SK-N-SH (cell line): Measurements from ENCODE around the gene IRAK3. TPM values are rescaled to one million over a fixed set of nuclear protein-coding genes. Genes with fewer than 3 reads are reported as not detected.

ENCODE experiments used
- CTCF ChIA-PET: fragments of 300-600, 350-600 bp; formaldehyde crosslinking; extraction: SDS; loops from one replicate; lab custom pipeline; 2021; lab: Yijun Ruan, JAX
- POLR2A ChIA-PET: fragments of 350-600 bp; sonication (Branson Sonifier 250); formaldehyde crosslinking; extraction: SDS; loops from one replicate; lab custom pipeline; 2020; ENCODE audit warnings: antibody characterized with exemption, inconsistent platforms; lab: Yijun Ruan, JAX
- DNase-seq: peaks from one replicate; pipeline ENCODE4 v3.0.0; 2012
- H2AFZ ChIP-seq: fragments of 200-600 bp; sonication (generic); 2 replicates; pipeline ENCODE4 v1.8.1; 2016; ENCODE audit warnings: antibody characterized with exemption, mild to moderate bottlenecking, low read depth
- H3F3A ChIP-seq: fragments of 200-600 bp; sonication (generic); replicated peaks from 2 replicates; pipeline ENCODE3; 2016; ENCODE audit warnings: antibody characterized with exemption, mild to moderate bottlenecking; ENCODE audit not compliant: insufficient read depth
- H3K27ac ChIP-seq, 2 experiments: fragments of 200-500 bp in 1 of 2; fragments of 200-600 bp in 1 of 2; sonication (Bioruptor generic) in 1 of 2; sonication (generic), shearing (Covaris generic) in 1 of 2; 2 replicates each; pipeline versions ENCODE4 v1.5.1 to v1.6.1; 2014 to 2016; ENCODE audit warnings: low read depth in 2 of 2, inconsistent platforms in 1 of 2, low read length in 1 of 2, mild to moderate bottlenecking in 1 of 2, mixed read lengths in 1 of 2
- H3K27me3 ChIP-seq: fragments of 200-600 bp; sonication (generic), shearing (Covaris generic); 2 replicates; pipeline ENCODE4 v1.6.1; 2016; ENCODE audit warnings: mixed run types; ENCODE audit not compliant: insufficient read depth
- H3K36me3 ChIP-seq, 2 experiments: fragments of 200-500 bp in 1 of 2; fragments of 200-600 bp in 1 of 2; sonication (Bioruptor generic) in 1 of 2; sonication (generic) in 1 of 2; replicated peaks in 1 of 2; 2 replicates each; pipeline versions ENCODE3 to v1.5.1; 2014 to 2016; ENCODE audit warnings: low read length in 1 of 2, mild to moderate bottlenecking in 1 of 2; ENCODE audit not compliant: insufficient read depth in 2 of 2, control insufficient read depth in 1 of 2
- H3K4me1 ChIP-seq, 2 experiments: fragments of 200-500 bp in 1 of 2; fragments of 200-600 bp in 1 of 2; sonication (Bioruptor generic) in 1 of 2; sonication (generic), shearing (Covaris generic) in 1 of 2; 2 replicates each; pipeline versions ENCODE4 v1.5.1 to v1.6.1; 2014 to 2016; ENCODE audit warnings: low read depth in 1 of 2, low read length in 1 of 2, mixed run types in 1 of 2; ENCODE audit not compliant: insufficient read depth in 2 of 2, control insufficient read depth in 1 of 2
- H3K4me2 ChIP-seq: fragments of 200-600 bp; sonication (generic), shearing (Covaris generic); 2 replicates; pipeline ENCODE4 v1.6.1; 2017; ENCODE audit warnings: mixed run types
- H3K4me3 ChIP-seq, 2 experiments: fragments of 200-500 bp in 1 of 2; fragments of 200-600 bp in 1 of 2; sonication (Bioruptor generic) in 1 of 2; sonication (generic), shearing (Covaris generic) in 1 of 2; 2 replicates each; pipeline versions ENCODE4 v1.5.1 to v1.8.1; 2014 to 2016; ENCODE audit warnings: low read depth in 2 of 2, inconsistent platforms in 1 of 2, low read length in 1 of 2, mild to moderate bottlenecking in 1 of 2, mixed read lengths in 1 of 2, moderate library complexity in 1 of 2
- H3K79me2 ChIP-seq: fragments of 200-600 bp; sonication (generic); 2 replicates; pipeline ENCODE4 v1.8.1; 2017; ENCODE audit warnings: mild to moderate bottlenecking; ENCODE audit not compliant: insufficient read depth
- H3K9ac ChIP-seq: fragments of 200-600 bp; sonication (generic); 2 replicates; pipeline ENCODE4 v1.6.1; 2017; ENCODE audit warnings: mixed run types
- H3K9me2 ChIP-seq: fragments of 200-600 bp; sonication (generic); 2 replicates; pipeline ENCODE4 v1.6.1; 2017; ENCODE audit warnings: mixed run types
- H3K9me3 ChIP-seq: fragments of 200-600 bp; sonication (generic); 2 replicates; pipeline ENCODE4 v1.6.1; 2017; ENCODE audit warnings: mixed run types, mild to moderate bottlenecking, moderate library complexity
- H4K20me1 ChIP-seq: fragments of 200-600 bp; sonication (generic); 2 replicates; pipeline ENCODE4 v1.6.1; 2017; ENCODE audit warnings: mild to moderate bottlenecking, mixed run types; ENCODE audit not compliant: insufficient read depth
- ELF1 ChIP-seq: IDR thresholded peaks from 2 replicates; pipeline ENCODE4 v1.4.0; 2012
- EZH2phosphoT487 ChIP-seq: fragments of 200-600 bp; sonication (generic); IDR thresholded peaks from 2 replicates; pipeline ENCODE4 v1.6.1; 2017; ENCODE audit warnings: low read depth, mixed run types, mild to moderate bottlenecking, antibody characterized with exemption, moderate library complexity, borderline replicate concordance
- GABPA ChIP-seq: IDR thresholded peaks from 2 replicates; pipeline ENCODE4 v1.4.0; 2012; ENCODE audit warnings: low read depth, mild to moderate bottlenecking
- GATA2 ChIP-seq: sonication (generic); formaldehyde crosslinking; IDR thresholded peaks from 2 replicates; pipeline ENCODE4 v1.5.0; 2020; ENCODE audit warnings: mild to moderate bottlenecking, missing genetic modification reagents
- MXI1 ChIP-seq: IDR thresholded peaks from 2 replicates; pipeline ENCODE4 v1.6.1; 2012; ENCODE audit warnings: mild to moderate bottlenecking, low read depth, low read length, improper control_type of control experiment
- POLR2AphosphoS5 ChIP-seq: IDR thresholded peaks from 2 replicates; pipeline ENCODE4 v1.6.1; 2012; ENCODE audit warnings: low read depth, low read length
- RFX5 ChIP-seq: IDR thresholded peaks from 2 replicates; pipeline ENCODE4 v1.6.1; 2012; ENCODE audit warnings: mild to moderate bottlenecking, improper control_type of control experiment, low read length
- SIN3A ChIP-seq: IDR thresholded peaks from 2 replicates; pipeline ENCODE4 v1.6.1; 2012; ENCODE audit warnings: low read depth, mild to moderate bottlenecking, low read length, moderate library complexity, borderline replicate concordance
- TCF12 ChIP-seq: IDR thresholded peaks from 2 replicates; pipeline ENCODE4 v1.4.0; 2012
- TEAD4 ChIP-seq: IDR thresholded peaks from 2 replicates; pipeline ENCODE4 v1.4.0; 2012; ENCODE audit warnings: mild to moderate bottlenecking, borderline replicate concordance; ENCODE audit not compliant: insufficient read depth
- WGBS: methylation state at CpG from one replicate; pipeline ENCODE4 v1.1.6; 2017; ENCODE audit warnings: low lambda C conversion rate; 5-methylcytosine and 5-hydroxymethylcytosine counted together
- polyA plus RNA-seq, 3 experiments: library from polyadenylated mRNA; depleted of rRNA; stranded (reverse); fragments of >200 nt; gene quantifications; 2 replicates each; pipeline ENCODE4 v1.2.3, GENCODE V29; 2012
- TF ChIP-seq, protein P1 (sequence below): IDR thresholded peaks from 2 replicates; pipeline ENCODE4 v1.4.0; 2012; ENCODE audit warnings: low read depth, borderline replicate concordance
- TF ChIP-seq, protein P2 (sequence below): IDR thresholded peaks from 2 replicates; pipeline ENCODE4 v1.6.1; 2012; ENCODE audit warnings: mild to moderate bottlenecking, low read depth, low read length, moderate library complexity
- TF ChIP-seq, protein P3 (sequence below): fragments of 200-600 bp; sonication (generic); IDR thresholded peaks from 2 replicates; pipeline ENCODE4 v1.6.1; 2017; ENCODE audit warnings: antibody characterized with exemption, mild to moderate bottlenecking, moderate library complexity
- TF ChIP-seq, protein P4 (sequence below): IDR thresholded peaks from 2 replicates; pipeline ENCODE4; 2012

The IRAK3 gene
- polyA plus RNA-seq, 1 of the 3 experiments (the other 2 are of a cell fraction) = not detected

DNA sequence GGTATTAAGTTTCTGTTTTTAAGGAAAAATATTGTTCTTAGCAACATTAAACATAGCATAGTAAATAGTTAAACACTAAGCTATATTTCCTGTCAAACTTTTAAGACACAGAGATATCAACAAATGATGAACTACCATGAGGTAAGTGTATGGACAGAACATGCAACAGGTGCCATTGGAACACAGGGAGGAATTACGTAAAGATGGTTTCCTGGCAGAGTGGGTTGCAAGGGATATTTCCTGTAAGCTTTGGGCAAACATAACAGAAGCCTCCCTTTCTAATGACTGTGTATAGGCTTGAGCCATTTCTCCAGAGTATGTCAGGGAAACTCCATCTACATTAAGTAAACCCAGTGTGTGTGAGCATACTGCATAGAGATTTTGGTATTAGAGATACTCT, 81.6 kb downstream of the IRAK3 start:
- Histone ChIP-seq H4K20me1 (no peaks in the 10 kb centered on the region), H3K9me2 (no peaks in the 10 kb centered on the region), H3F3A (no peaks in the 10 kb centered on the region), H3K36me3 (no peaks in the 10 kb centered on the region), H3K79me2 (no peaks in the 10 kb centered on the region), H3K27me3 (no peaks in the 10 kb centered on the region; the same call in 1 of the 2 replicates), H3K27ac (no peak overlapping the region), H3K9ac (no peak overlapping the region), H2AFZ (no peak overlapping the region), H3K4me2 (no peak overlapping the region), H3K4me1 (no peaks in the 10 kb centered on the region; a peak in 1 of 4 replicates), H3K9me3 (no peaks in the 10 kb centered on the region), H3K4me3 (no peak overlapping the region)
- WGBS = 100% methylated on average over 1 of the region's 1 CpG
- TF ChIP-seq POLR2AphosphoS5 (no peak), ELF1 (no peak), GATA2 (no peak), EZH2phosphoT487 (no peak)
- TF ChIP-seq, protein P1, sequence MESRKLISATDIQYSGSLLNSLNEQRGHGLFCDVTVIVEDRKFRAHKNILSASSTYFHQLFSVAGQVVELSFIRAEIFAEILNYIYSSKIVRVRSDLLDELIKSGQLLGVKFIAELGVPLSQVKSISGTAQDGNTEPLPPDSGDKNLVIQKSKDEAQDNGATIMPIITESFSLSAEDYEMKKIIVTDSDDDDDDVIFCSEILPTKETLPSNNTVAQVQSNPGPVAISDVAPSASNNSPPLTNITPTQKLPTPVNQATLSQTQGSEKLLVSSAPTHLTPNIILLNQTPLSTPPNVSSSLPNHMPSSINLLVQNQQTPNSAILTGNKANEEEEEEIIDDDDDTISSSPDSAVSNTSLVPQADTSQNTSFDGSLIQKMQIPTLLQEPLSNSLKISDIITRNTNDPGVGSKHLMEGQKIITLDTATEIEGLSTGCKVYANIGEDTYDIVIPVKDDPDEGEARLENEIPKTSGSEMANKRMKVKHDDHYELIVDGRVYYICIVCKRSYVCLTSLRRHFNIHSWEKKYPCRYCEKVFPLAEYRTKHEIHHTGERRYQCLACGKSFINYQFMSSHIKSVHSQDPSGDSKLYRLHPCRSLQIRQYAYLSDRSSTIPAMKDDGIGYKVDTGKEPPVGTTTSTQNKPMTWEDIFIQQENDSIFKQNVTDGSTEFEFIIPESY = no peak
- POLR2A ChIA-PET = no interaction called here
- DNase-seq = no peak
- CTCF ChIA-PET = interaction anchor here (0.9 to 3.3 kb wide), 19 partner anchors 9 to 439 kb away, joined by 3 to 36 read pairs (median 5); partner anchors contain the start of gene TMBIM4

DNA sequence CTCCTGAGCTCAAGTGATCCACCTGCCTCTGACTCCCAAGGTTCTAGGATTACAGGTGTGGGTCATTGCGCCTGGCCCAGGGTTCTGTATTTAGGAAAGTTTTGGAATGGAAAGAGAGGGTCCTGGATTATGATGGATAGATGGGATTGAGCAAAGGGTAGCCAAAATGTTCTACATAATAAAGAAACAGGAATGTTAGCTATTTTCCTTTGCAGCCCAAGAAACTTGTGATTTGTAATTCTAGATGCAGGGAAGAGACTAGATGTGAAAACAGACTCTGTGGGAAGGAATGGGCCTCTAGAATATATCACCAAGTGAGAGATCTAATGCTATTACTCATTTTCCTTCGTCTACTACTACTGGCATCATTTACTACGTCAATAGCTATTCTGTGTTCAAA, 83.6 kb downstream of the IRAK3 start:
- Histone ChIP-seq H3K27ac (no peak overlapping the region), H3K9ac (no peak overlapping the region), H3K36me3 (no peaks in the 10 kb centered on the region), H3K4me3 (no peak overlapping the region), H3K4me1 (no peaks in the 10 kb centered on the region; a peak in 1 of 4 replicates), H4K20me1 (no peaks in the 10 kb centered on the region), H3K27me3 (no peaks in the 10 kb centered on the region; the same call in 1 of the 2 replicates), H3F3A (no peaks in the 10 kb centered on the region), H3K9me2 (no peaks in the 10 kb centered on the region), H3K79me2 (no peaks in the 10 kb centered on the region), H3K9me3 (no peaks in the 10 kb centered on the region), H2AFZ (no peak overlapping the region), H3K4me2 (no peak overlapping the region)
- DNase-seq = no peak
- no peak for TF ChIP-seq TCF12
- no peak for TF ChIP-seq RFX5
- TF ChIP-seq, protein P1 = no peak
- TF ChIP-seq, protein P2, sequence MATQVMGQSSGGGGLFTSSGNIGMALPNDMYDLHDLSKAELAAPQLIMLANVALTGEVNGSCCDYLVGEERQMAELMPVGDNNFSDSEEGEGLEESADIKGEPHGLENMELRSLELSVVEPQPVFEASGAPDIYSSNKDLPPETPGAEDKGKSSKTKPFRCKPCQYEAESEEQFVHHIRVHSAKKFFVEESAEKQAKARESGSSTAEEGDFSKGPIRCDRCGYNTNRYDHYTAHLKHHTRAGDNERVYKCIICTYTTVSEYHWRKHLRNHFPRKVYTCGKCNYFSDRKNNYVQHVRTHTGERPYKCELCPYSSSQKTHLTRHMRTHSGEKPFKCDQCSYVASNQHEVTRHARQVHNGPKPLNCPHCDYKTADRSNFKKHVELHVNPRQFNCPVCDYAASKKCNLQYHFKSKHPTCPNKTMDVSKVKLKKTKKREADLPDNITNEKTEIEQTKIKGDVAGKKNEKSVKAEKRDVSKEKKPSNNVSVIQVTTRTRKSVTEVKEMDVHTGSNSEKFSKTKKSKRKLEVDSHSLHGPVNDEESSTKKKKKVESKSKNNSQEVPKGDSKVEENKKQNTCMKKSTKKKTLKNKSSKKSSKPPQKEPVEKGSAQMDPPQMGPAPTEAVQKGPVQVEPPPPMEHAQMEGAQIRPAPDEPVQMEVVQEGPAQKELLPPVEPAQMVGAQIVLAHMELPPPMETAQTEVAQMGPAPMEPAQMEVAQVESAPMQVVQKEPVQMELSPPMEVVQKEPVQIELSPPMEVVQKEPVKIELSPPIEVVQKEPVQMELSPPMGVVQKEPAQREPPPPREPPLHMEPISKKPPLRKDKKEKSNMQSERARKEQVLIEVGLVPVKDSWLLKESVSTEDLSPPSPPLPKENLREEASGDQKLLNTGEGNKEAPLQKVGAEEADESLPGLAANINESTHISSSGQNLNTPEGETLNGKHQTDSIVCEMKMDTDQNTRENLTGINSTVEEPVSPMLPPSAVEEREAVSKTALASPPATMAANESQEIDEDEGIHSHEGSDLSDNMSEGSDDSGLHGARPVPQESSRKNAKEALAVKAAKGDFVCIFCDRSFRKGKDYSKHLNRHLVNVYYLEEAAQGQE = no peak
- TF ChIP-seq, protein P3, sequence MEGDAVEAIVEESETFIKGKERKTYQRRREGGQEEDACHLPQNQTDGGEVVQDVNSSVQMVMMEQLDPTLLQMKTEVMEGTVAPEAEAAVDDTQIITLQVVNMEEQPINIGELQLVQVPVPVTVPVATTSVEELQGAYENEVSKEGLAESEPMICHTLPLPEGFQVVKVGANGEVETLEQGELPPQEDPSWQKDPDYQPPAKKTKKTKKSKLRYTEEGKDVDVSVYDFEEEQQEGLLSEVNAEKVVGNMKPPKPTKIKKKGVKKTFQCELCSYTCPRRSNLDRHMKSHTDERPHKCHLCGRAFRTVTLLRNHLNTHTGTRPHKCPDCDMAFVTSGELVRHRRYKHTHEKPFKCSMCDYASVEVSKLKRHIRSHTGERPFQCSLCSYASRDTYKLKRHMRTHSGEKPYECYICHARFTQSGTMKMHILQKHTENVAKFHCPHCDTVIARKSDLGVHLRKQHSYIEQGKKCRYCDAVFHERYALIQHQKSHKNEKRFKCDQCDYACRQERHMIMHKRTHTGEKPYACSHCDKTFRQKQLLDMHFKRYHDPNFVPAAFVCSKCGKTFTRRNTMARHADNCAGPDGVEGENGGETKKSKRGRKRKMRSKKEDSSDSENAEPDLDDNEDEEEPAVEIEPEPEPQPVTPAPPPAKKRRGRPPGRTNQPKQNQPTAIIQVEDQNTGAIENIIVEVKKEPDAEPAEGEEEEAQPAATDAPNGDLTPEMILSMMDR = no peak
- no peak for TF ChIP-seq TEAD4
- TF ChIP-seq ELF1 = no peak
- no peak for TF ChIP-seq GATA2
- no peak for TF ChIP-seq GABPA
- TF ChIP-seq MXI1 = no peak
- TF ChIP-seq SIN3A = no peak
- TF ChIP-seq, protein P4, sequence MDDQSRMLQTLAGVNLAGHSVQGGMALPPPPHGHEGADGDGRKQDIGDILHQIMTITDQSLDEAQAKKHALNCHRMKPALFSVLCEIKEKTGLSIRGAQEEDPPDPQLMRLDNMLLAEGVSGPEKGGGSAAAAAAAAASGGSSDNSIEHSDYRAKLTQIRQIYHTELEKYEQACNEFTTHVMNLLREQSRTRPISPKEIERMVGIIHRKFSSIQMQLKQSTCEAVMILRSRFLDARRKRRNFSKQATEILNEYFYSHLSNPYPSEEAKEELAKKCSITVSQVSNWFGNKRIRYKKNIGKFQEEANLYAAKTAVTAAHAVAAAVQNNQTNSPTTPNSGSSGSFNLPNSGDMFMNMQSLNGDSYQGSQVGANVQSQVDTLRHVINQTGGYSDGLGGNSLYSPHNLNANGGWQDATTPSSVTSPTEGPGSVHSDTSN = no peak
- ChIA-PET POLR2A (no interaction called here), CTCF (interaction anchor here (2.7 kb wide), 1 partner anchor 136 kb away, joined by 13 read pairs; no protein-coding TSS in a partner anchor)
- 35% methylated on average over 3 of the region's 3 CpGs for WGBS
